Activated naive CD8-positive, alpha-beta T cell treated with anti-CD3 and anti-CD28 coated beads, Interleukin-2, amount 50 U/mL, for 16 hours (primary cell): ENCODE results near the gene IFT52.
"Not testable (repeated sequence)": the region's sequence is repeated elsewhere in the genome, so short reads cannot be mapped to it uniquely, and the experiment has no call there.

ENCODE experiments used
- DNase-seq: peaks from one replicate; pipeline ENCODE4 v3.0.0-alpha.2; 2020; ENCODE audit warnings: low read depth, low spot score

IFT52 gene

GRCh38 chr20:43650997-43651525 lies 60.3 kb downstream of the IFT52 start:
- no peak for DNase-seq

GRCh38 chr20:43651650-43652184 lies 61.0 kb downstream of the IFT52 start:
- DNase-seq: not testable (repeated sequence)

GRCh38 chr20:43653966-43654365 lies 63.2 kb downstream of the IFT52 start:
- DNase-seq: no peak

GRCh38 chr20:43655176-43655575 lies 64.4 kb downstream of the IFT52 start:
- not testable (repeated sequence) for DNase-seq

DNA sequence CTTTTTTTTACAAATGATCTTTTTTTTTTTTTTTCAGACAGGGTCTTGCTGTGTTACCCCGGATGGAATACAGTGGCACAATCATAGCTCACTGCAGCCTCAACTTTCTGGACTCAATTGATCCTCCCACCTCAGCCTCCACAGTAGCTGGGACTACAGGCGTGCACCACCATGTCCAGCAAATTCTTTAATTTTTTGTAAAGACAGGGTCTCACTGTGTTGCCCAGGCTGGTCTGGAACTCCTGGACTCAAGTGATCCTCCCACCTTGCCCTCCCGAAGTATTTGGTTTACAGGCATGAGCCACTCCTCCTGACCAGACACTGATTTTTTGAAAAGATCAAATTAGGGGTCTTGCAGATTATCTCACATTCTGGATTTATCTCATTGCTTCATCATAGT lies 65.2 kb downstream of the IFT52 start:
- DNase-seq: no peak

GRCh38 chr20:43658069-43658722 lies 67.5 kb downstream of the IFT52 start:
- DNase-seq: no peak

- DNase-seq: no peak
Measured at GRCh38 chr20:43658723-43659419, 68.1 kb downstream of the IFT52 start.

DNA sequence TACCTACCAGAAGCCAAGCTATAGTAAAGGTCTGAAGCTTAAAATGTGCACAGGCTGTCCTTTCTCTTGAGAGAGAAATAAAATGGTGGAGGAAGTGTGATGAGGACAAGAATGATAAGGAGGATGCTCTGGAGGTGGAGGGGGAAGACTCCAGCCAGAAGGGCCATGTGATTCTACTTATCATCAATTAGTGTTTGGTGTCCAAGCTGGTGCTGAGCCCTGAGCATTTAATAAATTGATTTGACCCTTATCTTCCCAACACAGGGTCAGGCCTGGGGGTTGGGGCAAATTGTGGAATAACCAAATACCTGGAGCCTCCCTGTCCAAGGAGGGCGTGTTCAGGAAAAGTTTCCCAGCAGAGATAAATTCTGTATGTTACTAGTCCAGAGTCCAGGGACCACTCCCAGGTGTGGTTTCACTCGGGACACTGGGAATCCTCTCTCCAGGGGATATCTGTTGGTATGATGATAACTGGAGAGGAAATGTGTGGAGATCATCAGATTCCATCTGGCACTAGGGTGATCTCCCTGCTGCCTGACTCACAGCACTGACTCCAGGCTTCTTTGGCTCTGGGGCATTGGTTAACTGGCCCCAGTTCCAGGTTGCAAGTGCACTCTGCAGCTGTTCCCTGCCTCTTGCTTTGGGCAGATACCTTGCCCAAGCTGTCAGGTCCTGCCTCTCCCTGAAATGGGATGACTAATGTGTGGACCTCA lies 72.4 kb downstream of the IFT52 start:
- DNase-seq: no peak

GRCh38 chr20:43665466-43666176 lies 74.9 kb downstream of the IFT52 start:
- no peak for DNase-seq

DNA sequence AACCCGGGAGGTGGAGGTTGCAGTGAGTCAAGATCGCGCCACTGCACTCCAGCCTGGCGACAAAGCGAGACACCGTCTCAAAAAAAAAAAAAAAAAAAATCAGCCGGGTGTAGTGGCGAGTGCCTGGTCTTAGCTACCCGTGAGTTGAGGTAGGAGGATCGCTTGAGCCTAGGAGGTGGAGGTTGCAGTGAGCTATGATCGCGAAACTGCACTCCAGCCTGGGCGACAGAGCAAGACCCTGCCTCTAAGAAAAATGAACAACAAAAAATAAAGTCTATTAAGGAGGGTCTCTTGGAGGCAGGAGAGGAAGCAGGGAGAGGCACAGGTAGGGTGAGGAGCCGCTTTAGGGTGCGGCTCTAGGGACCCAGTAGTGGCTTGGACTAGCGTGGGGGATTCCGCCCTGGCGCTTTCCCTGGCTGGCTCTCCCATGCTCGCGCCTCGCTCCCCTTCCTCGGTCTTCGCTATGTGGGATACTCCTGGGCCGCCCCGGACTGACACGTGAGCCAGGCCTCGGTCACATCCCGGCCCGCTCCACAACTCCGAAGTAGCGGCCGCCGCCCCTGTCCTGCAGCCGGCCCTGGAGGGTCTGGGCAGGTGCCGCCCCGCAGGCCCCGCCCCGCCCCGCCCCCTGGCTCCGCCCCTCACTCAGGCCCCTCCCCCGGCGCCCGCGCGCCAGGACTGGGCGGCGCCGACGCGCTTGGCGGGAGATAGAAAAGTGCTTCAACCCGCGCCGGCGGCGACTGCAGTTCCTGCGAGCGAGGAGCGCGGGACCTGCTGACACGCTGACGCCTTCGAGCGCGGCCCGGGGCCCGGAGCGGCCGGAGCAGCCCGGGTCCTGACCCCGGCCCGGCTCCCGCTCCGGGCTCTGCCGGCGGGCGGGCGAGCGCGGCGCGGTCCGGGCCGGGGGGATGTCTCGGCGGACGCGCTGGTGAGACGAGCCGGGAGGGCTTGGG lies 75.9 kb downstream of the IFT52 start, which contains the start of gene MYBL2:
TSS of gene MYBL2 (plus strand) at position 739 of the 953 bp plus-strand sequence. CDS start at position 909, 170 bp downstream.
- DNase-seq: no peak

GRCh38 chr20:43667341-43668132 lies 76.8 kb downstream of the IFT52 start:
- DNase-seq: no peak

GRCh38 chr20:43669332-43669731 lies 78.6 kb downstream of the IFT52 start:
- DNase-seq: no peak

DNA sequence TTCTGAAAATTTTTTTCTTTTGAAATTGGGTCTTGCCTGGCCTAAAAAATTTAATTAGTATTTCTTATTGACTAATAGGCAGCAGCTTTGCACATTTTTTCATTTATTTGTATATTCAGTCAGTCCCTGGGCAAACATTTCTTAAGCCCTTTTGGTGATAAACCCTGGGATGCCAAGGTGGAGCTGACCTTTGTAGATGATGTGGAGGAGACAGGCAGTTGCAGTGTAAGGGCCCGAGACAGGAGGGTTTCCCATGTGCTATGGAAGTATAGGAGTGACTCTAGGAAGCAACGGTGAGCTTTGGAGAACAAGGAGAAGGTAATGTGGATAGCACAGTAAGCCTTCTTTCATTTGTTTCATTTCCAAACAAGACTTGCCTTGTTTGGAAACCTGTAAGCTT lies 79.7 kb downstream of the IFT52 start:
- no peak for DNase-seq

- DNase-seq: no peak
Measured at GRCh38 chr20:43676368-43676767, 85.6 kb downstream of the IFT52 start.

- no peak for DNase-seq
Measured at GRCh38 chr20:43680981-43681380, 90.2 kb downstream of the IFT52 start.

DNA sequence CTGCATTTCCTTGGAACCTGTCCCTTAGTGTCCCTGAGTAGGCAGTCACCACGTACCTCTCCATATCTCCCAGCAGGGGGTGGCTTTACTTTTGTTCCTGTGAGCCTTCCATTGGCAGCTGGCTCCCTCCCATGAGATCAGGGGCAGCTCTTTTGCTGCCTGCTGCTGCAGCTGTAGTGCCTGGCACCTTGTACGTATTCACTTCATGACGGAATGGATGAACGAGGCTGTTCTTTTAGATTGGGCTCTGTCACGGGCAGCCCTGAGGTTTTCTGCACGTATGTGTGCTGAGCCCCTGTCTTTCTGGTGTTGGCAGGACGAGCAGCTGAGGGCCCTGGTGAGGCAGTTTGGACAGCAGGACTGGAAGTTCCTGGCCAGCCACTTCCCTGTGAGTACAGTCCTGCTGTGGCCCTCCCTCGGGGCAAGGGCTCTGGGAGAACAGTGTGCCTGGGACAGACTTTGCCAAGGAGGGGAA lies 90.8 kb downstream of the IFT52 start:
- DNase-seq: no peak

- no peak for DNase-seq
Measured at GRCh38 chr20:43681991-43682410, 91.3 kb downstream of the IFT52 start.

DNA sequence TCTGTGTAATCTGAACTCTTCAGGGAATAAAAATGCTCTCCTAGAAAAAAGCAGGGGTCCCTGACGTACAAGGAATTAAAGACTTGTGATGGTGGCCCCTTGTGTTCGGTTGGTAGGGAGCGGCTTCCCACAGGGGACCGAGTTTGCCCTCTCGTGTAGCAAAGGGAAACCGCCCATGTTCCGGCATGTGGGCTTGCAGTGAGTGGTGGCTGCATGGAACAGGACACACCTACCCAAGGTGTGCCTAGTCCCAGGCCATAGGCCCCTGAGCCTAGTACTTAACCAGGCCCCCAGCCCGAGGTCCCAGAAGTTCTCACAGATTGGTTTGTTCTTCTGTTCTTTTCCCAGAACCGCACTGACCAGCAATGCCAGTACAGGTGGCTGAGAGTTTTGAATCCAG lies 91.7 kb downstream of the IFT52 start:
- no peak for DNase-seq

DNA sequence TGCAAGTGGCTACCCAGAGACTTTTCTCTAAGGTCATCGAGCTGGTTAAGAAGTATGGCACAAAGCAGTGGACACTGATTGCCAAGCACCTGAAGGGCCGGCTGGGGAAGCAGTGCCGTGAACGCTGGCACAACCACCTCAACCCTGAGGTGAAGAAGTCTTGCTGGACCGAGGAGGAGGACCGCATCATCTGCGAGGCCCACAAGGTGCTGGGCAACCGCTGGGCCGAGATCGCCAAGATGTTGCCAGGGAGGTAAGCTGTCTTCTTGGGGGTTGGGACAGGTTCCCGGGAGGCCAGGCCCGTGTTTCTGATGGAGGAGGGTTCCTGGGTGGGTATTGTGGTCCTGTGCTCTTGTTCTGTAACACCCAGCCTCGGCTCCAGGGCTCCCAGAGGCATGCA lies 96.1 kb downstream of the IFT52 start:
- no peak for DNase-seq
